GM13976 (cell line): Measurements from ENCODE around the gene HOXA2.

ENCODE experiments used
- DNase-seq: peaks from one replicate; pipeline ENCODE4 v3.0.0; 2012; ENCODE audit warnings: low spot score
- CTCF ChIP-seq: IDR thresholded peaks from 2 replicates; pipeline ENCODE4 v1.5.1; 2012; ENCODE audit warnings: borderline replicate concordance, mild to moderate bottlenecking; ENCODE audit not compliant: insufficient read depth; ENCODE audit errors: extremely low read depth, missing control alignments, control extremely low read depth
- in situ Hi-C: fragments of 300-500 bp; cut with MboI; formaldehyde crosslinking; loops from one replicate; pipeline ENCODE4 v1.12.0; 2022; ENCODE audit warnings: low sequenced_read_pairs, mixed read lengths, inconsistent platforms; ENCODE audit not compliant: unreplicated experiment

The HOXA2 gene

GRCh38 chr7:27092819-27093110 is 9.7 kb downstream of the HOXA2 start:
- no peak for DNase-seq
- in situ Hi-C loops, result no loop called here
- TF ChIP-seq CTCF, result no peak

- in situ Hi-C loops, result no loop called here
- no peak for TF ChIP-seq CTCF
- DNase-seq, result no peak
Observed at GRCh38 chr7:27091941-27092818, 10.3 kb downstream of the HOXA2 start.

- in situ Hi-C loops, result no loop called here
- TF ChIP-seq CTCF, result no peak
- no peak for DNase-seq
Observed at GRCh38 chr7:27091105-27091504, 11.4 kb downstream of the HOXA2 start.

GRCh38 chr7:27088002-27088922 is 14.2 kb downstream of the HOXA2 start:
- TF ChIP-seq CTCF, result no peak
- DNase-seq, result no peak
- in situ Hi-C loops, result no loop called here

- no peak for TF ChIP-seq CTCF
- no peak for DNase-seq
- in situ Hi-C loops, result no loop called here
Observed at GRCh38 chr7:27083646-27084045, 18.8 kb downstream of the HOXA2 start.

- in situ Hi-C loops, result no loop called here
- TF ChIP-seq CTCF, result no peak
Observed at GRCh38 chr7:27082171-27082570, 20.3 kb downstream of the HOXA2 start.

More at GRCh38 chr7:27082171-27082570, 20.3 kb downstream of the HOXA2 start:
- no peak for DNase-seq
